ENCODE data around the gene GAB3.

Gene GAB3

DNA sequence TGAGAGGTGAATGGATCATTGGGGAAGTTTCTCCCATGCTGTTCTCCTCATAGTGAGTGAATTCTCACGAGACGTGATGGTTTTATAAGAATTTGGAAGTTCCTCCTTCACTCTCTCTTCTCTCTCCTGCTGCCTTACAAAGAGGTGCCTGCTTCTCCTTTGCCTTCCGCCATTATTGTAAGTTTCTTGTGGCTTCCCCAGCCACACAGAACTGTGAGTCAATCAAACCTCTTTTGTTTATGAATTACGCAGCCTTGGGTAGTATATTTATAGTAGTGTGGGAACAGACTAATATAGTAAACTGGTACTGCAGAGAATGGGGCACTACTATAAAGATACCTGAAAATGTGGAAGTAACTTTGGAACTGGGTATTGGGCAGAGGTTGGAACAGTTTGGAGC lies 89.7 kb downstream of the GAB3 start:
- TF ChIP-seq, protein P1, sequence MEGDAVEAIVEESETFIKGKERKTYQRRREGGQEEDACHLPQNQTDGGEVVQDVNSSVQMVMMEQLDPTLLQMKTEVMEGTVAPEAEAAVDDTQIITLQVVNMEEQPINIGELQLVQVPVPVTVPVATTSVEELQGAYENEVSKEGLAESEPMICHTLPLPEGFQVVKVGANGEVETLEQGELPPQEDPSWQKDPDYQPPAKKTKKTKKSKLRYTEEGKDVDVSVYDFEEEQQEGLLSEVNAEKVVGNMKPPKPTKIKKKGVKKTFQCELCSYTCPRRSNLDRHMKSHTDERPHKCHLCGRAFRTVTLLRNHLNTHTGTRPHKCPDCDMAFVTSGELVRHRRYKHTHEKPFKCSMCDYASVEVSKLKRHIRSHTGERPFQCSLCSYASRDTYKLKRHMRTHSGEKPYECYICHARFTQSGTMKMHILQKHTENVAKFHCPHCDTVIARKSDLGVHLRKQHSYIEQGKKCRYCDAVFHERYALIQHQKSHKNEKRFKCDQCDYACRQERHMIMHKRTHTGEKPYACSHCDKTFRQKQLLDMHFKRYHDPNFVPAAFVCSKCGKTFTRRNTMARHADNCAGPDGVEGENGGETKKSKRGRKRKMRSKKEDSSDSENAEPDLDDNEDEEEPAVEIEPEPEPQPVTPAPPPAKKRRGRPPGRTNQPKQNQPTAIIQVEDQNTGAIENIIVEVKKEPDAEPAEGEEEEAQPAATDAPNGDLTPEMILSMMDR (IDR thresholded peaks at IDR 0.05; ENCODE audit: insufficient read depth, low read length), result no peak
- TF ChIP-seq, protein P2, sequence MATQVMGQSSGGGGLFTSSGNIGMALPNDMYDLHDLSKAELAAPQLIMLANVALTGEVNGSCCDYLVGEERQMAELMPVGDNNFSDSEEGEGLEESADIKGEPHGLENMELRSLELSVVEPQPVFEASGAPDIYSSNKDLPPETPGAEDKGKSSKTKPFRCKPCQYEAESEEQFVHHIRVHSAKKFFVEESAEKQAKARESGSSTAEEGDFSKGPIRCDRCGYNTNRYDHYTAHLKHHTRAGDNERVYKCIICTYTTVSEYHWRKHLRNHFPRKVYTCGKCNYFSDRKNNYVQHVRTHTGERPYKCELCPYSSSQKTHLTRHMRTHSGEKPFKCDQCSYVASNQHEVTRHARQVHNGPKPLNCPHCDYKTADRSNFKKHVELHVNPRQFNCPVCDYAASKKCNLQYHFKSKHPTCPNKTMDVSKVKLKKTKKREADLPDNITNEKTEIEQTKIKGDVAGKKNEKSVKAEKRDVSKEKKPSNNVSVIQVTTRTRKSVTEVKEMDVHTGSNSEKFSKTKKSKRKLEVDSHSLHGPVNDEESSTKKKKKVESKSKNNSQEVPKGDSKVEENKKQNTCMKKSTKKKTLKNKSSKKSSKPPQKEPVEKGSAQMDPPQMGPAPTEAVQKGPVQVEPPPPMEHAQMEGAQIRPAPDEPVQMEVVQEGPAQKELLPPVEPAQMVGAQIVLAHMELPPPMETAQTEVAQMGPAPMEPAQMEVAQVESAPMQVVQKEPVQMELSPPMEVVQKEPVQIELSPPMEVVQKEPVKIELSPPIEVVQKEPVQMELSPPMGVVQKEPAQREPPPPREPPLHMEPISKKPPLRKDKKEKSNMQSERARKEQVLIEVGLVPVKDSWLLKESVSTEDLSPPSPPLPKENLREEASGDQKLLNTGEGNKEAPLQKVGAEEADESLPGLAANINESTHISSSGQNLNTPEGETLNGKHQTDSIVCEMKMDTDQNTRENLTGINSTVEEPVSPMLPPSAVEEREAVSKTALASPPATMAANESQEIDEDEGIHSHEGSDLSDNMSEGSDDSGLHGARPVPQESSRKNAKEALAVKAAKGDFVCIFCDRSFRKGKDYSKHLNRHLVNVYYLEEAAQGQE (IDR thresholded peaks at IDR 0.05; ENCODE audit: insufficient replicate concordance, low read depth), result no peak
- TF ChIP-seq POLR2AphosphoS5 (IDR thresholded peaks at IDR 0.05; ENCODE audit: low read depth), result no peak
- no peak for TF ChIP-seq GABPA (IDR thresholded peaks at IDR 0.05; ENCODE audit: low read depth)
- TF ChIP-seq SPI1 (IDR thresholded peaks at IDR 0.05; ENCODE audit: borderline replicate concordance, low read depth), result no peak
- Histone ChIP-seq H3K27ac (replicated peaks) (no peak overlapping the region), H3K4me3 (replicated peaks; ENCODE audit: insufficient read depth, low read length) (no peak overlapping the region), H3K27me3 (ENCODE audit: insufficient read depth, poor library complexity, severe bottlenecking) (no peaks in the 10 kb centered on the region)
- peak in 1 of 2 experiments; percentile 29 for DNase-seq (ENCODE audit: low read depth in 1 of 2, low spot score in 1 of 2)

DNA sequence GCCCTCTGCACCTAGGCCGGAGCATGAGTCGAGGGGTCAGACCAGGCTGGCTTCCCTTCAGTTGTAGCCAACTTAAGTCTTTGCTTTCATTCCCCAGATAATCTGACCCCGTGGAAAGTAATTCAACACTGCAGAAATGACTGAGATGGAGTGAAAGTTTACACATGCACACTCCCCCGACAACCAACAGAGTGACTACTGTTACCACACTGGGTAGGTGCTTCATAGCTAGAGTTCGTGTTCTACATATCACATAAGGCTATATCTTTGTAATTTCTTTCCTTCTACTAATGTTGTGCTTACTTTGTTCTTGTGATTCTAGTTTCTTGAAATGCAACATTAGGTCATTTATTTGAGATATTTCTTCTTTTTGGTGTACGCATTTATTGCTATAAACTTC lies 90.3 kb downstream of the GAB3 start:
- Histone ChIP-seq H3K27ac (replicated peaks) (no peak overlapping the region), H3K4me3 (replicated peaks; ENCODE audit: insufficient read depth, low read length) (no peak overlapping the region), H3K27me3 (ENCODE audit: insufficient read depth, poor library complexity, severe bottlenecking) (no peaks in the 10 kb centered on the region)
- TF ChIP-seq SPI1 (IDR thresholded peaks at IDR 0.05; ENCODE audit: borderline replicate concordance, low read depth) (no peak), GABPA (IDR thresholded peaks at IDR 0.05; ENCODE audit: low read depth) (no peak), POLR2AphosphoS5 (IDR thresholded peaks at IDR 0.05; ENCODE audit: low read depth) (no peak)
- TF ChIP-seq, protein P1 (IDR thresholded peaks at IDR 0.05; ENCODE audit: insufficient read depth, low read length), result no peak
- TF ChIP-seq, protein P2 (IDR thresholded peaks at IDR 0.05; ENCODE audit: insufficient replicate concordance, low read depth), result no peak
- DNase-seq (ENCODE audit: low read depth in 1 of 2, low spot score in 1 of 2), result no peak

DNA sequence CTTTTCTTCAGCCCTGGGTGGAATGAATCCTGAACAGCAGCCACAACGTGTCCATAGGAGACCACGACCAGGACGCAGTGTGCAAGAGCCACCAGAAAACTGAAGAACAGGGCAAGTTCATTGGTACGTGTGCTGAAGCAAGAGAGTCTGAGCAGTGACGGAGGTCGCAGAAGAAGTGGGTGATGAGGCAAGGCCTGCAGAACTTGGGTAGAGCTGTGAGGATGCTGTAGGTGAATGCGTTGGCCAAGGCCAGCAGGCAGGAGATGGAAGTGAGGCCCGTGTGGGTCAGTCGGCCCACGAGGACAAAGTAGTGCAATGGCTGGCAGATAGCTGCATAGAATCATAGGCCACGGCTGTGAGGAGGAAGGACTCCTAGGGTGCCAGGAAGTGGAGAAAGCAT lies 91.9 kb downstream of the GAB3 start:
- DNase-seq (ENCODE audit: low read depth in 1 of 2, low spot score in 1 of 2), result no peak
- Histone ChIP-seq H3K27me3 (ENCODE audit: insufficient read depth, poor library complexity, severe bottlenecking) (no peaks in the 10 kb centered on the region), H3K4me3 (replicated peaks; ENCODE audit: insufficient read depth, low read length) (no peak overlapping the region), H3K27ac (replicated peaks) (no peak overlapping the region)
- TF ChIP-seq, protein P1 (IDR thresholded peaks at IDR 0.05; ENCODE audit: insufficient read depth, low read length), result no peak
- TF ChIP-seq POLR2AphosphoS5 (IDR thresholded peaks at IDR 0.05; ENCODE audit: low read depth) (no peak), GABPA (IDR thresholded peaks at IDR 0.05; ENCODE audit: low read depth) (no peak), SPI1 (IDR thresholded peaks at IDR 0.05; ENCODE audit: borderline replicate concordance, low read depth) (no peak)
- TF ChIP-seq, protein P2 (IDR thresholded peaks at IDR 0.05; ENCODE audit: insufficient replicate concordance, low read depth), result no peak
